SJSA1 (cell line): Measurements from ENCODE around the gene ANO9. TPM values are rescaled to one million over a fixed set of nuclear protein-coding genes. Genes with fewer than 3 reads are reported as not detected.

Experiments
- DNase-seq, 2 experiments: peaks; one replicate each; pipeline ENCODE4 v3.0.0-alpha.2; 2015 to 2020; ENCODE audit warnings: low spot score in 2 of 2, low read depth in 1 of 2
- H3K27ac ChIP-seq: fragments of 250-450 bp; sonication (Bioruptor Pico); 2 replicates; pipeline ENCODE4 v1.5.1; 2020; ENCODE audit warnings: mild to moderate bottlenecking, moderate library complexity
- H3K27me3 ChIP-seq: fragments of 250-450 bp; sonication (Bioruptor Pico); replicated peaks from 2 replicates; pipeline ENCODE4 v1.5.1; 2020; ENCODE audit warnings: mild to moderate bottlenecking, moderate library complexity
- H3K36me3 ChIP-seq: fragments of 250-450 bp; sonication (Bioruptor Pico); 2 replicates; pipeline ENCODE4 v1.5.1; 2020; ENCODE audit warnings: mild to moderate bottlenecking
- H3K4me1 ChIP-seq: fragments of 250-450 bp; sonication (Bioruptor Pico); replicated peaks from 2 replicates; pipeline ENCODE4 v1.6.1; 2021; ENCODE audit warnings: mild to moderate bottlenecking
- H3K4me3 ChIP-seq: fragments of 250-450 bp; sonication (Bioruptor Pico); 2 replicates; pipeline ENCODE4 v1.5.1; 2020; ENCODE audit warnings: mild to moderate bottlenecking
- H3K9me3 ChIP-seq: fragments of 250-450 bp; sonication (Bioruptor Pico); replicated peaks from 2 replicates; pipeline ENCODE4 v1.5.1; 2020; ENCODE audit warnings: mild to moderate bottlenecking
- total RNA-seq: library from RNA; depleted of rRNA; stranded (reverse); fragments of >200 nt; shearing (Covaris generic); gene quantifications from 2 replicates; pipeline ENCODE4 v1.2.3, GENCODE V29; 2014

ANO9 gene
- total RNA-seq, 1 experiment from 2014 or later, result not detected

DNA sequence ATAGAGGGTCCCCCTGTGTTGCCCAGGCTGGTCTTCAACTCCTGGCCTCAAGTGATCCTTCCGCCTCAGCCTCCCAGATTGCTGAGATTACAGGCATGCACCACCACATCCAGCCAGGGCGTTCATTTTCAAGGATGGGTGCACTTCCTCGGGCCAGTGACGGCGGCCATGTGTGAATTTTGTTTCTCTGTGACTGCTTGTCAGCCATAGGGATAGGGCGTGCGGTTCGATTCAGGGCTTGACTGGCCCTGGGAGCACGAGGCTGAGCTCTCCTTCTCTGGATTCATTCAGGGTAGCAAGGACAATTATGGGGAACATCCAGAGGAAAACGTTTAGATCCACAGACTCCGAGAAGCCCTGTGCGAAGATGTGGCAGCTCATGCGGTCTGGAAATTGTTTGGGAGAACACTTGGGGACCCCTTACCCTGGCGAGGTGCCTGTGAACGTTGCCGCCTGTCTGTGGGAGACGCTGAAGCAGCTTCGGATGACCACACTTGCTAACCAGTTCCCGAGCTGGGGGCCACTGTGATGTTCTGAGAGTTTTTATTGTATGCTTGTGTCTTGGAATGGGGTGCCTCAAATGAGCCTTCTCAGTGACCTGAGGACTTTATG lies 11.2 kb upstream of the ANO9 start:
- Histone ChIP-seq H3K36me3 (peaks cover 5% of the 10 kb centered on the region), H3K4me3 (no peak overlapping the region), H3K4me1 (peaks cover 17% of the 10 kb centered on the region), H3K27ac (no peak overlapping the region), H3K27me3 (no peaks in the 10 kb centered on the region), H3K9me3 (no peaks in the 10 kb centered on the region)
- no peak for DNase-seq

DNA sequence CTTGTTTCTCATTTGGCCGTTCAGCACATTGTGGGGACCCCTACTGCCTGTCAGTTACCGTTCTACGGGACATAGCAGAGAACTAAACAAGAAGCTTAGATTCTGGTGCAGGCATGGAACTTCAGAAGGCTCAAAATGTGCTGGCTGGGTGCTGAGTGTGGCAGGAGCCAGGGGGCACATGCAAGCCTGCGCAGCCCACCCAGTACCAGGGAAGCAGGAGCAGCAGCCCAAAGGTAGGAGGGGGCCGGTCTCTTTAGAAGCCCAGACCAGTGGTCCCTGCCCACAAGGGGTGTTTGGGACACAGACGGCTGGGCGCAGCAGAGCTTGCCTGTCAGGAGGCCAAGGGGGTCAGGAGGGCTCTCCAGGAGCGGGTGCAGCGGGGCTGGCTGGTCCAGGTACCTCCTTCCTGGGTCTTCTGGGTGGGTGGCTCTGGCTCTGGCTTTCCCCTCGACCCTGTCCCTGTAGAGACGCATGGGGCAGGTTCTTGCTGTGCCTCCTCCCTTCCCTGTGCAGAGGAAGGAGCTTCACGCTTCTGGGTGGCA lies 10.5 kb upstream of the ANO9 start:
- peaks cover 5% of the 10 kb centered on the region for H3K36me3 ChIP-seq
- H3K27ac ChIP-seq, result no peak overlapping the region
- H3K27me3 ChIP-seq, result no peaks in the 10 kb centered on the region
- peaks cover 17% of the 10 kb centered on the region for H3K4me1 ChIP-seq
- no peak overlapping the region for H3K4me3 ChIP-seq
- H3K9me3 ChIP-seq, result no peaks in the 10 kb centered on the region
- DNase-seq, result no peak

DNA sequence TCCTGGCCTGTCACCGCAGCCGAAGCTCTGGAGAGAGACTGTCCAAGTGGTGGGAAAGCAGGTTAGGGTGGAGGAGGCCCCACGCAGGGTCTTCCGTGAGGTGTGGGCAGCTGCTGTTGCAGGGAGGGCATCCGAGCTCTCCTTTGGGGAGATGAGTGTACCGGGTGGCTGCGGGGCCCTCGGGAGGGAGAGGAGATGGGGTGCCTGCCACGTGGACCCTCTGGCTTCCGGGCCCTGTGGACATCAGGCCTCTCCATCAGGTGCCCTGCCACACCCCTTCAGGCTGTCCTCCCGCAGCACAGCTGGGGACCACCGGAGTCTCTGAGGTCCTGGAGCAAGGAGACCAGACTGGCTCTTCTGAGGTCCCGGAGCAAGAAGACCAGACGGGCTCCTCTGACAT lies 9.9 kb upstream of the ANO9 start:
- Histone ChIP-seq H3K4me1 (peaks cover 17% of the 10 kb centered on the region), H3K36me3 (peaks cover 5% of the 10 kb centered on the region), H3K27ac (no peak overlapping the region), H3K4me3 (no peak overlapping the region), H3K9me3 (no peaks in the 10 kb centered on the region), H3K27me3 (no peaks in the 10 kb centered on the region)
- DNase-seq, result no peak

DNA sequence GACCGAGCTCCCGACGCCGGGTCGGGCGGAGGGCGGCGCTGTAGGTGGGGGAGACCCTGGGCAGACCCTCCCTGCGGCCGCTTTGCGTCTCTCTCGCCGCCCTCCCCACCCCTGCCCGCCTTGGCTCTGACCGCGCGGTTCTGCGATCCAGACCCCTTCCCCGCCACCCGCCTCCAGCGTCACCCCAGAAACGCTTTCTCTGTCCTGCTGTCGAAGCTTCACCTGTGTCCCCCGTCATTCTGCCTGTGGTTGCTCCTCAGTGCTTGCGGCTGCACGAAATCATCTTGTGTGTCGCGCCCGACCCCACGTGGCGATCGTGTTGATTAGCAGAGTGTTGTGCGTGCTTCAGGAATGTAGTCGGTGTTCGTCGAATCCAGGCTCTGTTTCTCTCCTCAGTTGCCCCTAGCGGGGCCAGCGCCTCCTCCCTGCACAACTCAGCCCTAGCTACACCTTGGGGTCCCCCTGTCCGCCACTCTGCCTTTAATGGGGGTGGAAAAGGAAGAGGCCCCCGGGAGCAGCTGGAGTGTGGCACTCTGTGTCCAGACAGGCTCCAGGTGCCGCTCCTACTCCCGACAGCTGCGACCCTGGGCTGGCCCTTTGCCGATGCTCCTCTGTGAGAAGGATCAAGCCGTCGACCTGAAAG lies 9.1 kb upstream of the ANO9 start:
- no peaks in the 10 kb centered on the region for H3K9me3 ChIP-seq
- H3K4me3 ChIP-seq, result peak overlapping the region; percentile 97
- DNase-seq, result peak; percentile 16 to 49
- H3K4me1 ChIP-seq, result peaks cover 17% of the 10 kb centered on the region
- no peaks in the 10 kb centered on the region for H3K27me3 ChIP-seq
- no peak overlapping the region for H3K27ac ChIP-seq
- H3K36me3 ChIP-seq, result peaks cover 5% of the 10 kb centered on the region

DNA sequence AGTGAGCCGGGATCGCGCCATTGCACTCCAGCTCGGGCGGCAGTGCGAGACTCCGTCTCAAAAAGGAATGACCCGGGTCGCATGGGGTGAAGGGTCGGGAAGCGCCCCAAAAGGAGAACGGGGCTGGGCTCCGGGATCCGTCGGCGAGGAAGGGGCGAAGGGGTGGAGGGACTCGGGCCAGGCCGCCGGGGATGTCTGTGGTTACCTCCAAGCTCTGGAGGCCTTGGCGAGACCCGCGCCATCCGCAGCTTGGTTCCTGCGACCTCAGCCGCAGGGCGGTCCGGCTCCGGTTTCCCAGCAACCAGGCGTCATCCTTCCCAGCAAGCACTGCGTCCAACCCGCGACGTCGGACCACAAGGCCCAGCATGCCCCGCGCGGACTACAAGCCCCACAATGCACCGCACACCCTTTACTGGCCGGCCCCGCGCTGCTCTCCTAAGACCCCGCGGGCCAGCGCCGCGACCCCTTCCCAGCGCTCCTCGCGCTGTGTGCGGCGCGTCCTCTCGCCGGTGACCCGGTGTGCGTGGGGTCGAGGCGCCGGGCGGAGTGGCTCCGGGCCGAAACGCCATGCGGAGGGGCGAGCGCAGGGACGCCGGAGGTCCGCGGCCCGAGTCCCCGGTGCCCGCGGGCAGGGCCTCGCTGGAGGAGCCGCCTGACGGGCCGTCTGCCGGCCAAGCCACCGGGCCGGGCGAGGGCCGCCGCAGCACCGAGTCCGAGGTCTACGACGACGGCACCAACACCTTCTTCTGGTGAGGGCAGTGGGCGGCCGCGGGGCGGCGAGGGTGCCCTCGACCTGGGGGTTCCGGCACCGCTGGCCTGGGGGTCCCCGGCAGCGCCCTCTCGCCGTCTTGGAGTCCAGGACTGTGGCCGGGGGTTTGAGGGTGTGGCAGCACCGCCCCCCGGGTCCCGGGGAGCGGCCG lies 8.3 kb upstream of the ANO9 start, which contains the start of gene PTDSS2:
TSS of gene PTDSS2 (plus strand) at position 391 of the 920 bp plus-strand sequence. CDS start at position 568, 177 bp downstream.
- Histone ChIP-seq H3K4me1 (peaks cover 17% of the 10 kb centered on the region), H3K4me3 (peak within 1 kb of the TSS; percentile 97), H3K9me3 (no peaks in the 10 kb centered on the region), H3K27me3 (no peaks in the 10 kb centered on the region), H3K36me3 (peaks cover 5% of the 10 kb centered on the region), H3K27ac (no peak within 1 kb of the TSS)
- DNase-seq, result peak; percentile 72 to 87

DNA sequence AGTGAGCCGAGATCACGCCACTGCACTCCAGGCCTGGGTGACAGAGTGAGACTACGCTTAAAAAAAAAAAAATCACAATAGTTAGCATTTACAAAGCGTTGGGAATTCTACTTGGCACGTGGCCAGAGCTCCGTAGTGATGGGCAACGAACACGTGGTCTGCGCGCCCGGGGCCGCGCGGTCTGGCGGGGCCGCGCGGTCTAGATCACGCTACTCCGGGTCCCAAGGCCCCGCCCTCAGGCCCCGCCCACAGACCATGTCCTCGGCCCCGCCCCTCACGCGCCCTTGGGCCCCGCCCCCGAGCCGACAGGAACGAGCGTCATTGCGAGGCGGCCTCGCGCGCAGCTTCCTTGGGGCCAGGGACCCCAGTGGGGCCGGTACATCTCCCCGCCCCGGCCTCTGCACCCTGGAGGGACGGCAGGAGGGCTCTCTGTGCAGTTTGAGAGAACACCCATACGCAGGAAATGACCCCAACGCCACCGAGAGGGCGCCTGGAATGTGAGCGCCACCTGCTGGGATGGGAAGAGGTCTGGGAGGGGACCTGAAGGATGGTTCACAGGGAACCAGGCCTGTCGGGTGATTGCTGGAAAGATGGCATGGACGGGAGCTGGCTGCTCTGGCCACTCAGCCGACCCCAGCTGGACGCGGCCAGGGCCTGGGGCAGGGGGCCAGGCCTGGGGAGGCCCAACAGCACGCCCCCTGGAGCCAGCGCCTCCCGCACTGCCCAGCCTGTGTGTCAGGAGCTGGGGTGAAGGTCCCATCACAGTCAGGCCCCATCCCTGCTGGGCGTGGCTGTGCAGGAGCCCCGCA lies 6.3 kb upstream of the ANO9 start:
- H3K4me3 ChIP-seq, result peak overlapping the region; percentile 48
- peaks cover 5% of the 10 kb centered on the region for H3K36me3 ChIP-seq
- H3K27me3 ChIP-seq, result no peaks in the 10 kb centered on the region
- peaks cover 17% of the 10 kb centered on the region for H3K4me1 ChIP-seq
- peak overlapping the region; percentile 50; the same call in 1 of the 2 replicates for H3K27ac ChIP-seq
- peak; percentile 80 to 84 for DNase-seq
- H3K9me3 ChIP-seq, result no peaks in the 10 kb centered on the region

DNA sequence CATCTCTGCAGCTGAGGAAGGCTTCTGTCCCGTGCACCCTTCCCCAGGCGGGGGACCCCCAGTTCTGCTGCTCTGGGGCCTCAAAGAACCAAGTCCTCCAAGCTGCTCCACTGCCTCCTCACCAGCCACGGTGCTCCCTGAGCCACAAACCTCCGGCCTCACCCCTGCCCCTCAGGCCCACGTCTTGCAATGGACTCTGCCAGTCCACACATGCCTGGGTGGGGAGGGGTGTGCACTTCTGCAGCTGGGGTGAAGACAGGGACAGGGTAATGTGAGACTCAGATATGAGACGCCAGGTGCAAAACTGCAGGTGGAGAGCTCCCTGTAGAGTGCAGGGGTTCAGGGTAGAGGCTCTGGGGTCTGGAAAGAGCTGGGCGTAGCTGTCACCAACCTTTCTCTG lies 5.1 kb upstream of the ANO9 start:
- Histone ChIP-seq H3K4me3 (no peak overlapping the region), H3K4me1 (peaks cover 17% of the 10 kb centered on the region), H3K27me3 (no peaks in the 10 kb centered on the region), H3K9me3 (no peaks in the 10 kb centered on the region), H3K27ac (no peak overlapping the region), H3K36me3 (peaks cover 5% of the 10 kb centered on the region)
- no peak for DNase-seq

DNA sequence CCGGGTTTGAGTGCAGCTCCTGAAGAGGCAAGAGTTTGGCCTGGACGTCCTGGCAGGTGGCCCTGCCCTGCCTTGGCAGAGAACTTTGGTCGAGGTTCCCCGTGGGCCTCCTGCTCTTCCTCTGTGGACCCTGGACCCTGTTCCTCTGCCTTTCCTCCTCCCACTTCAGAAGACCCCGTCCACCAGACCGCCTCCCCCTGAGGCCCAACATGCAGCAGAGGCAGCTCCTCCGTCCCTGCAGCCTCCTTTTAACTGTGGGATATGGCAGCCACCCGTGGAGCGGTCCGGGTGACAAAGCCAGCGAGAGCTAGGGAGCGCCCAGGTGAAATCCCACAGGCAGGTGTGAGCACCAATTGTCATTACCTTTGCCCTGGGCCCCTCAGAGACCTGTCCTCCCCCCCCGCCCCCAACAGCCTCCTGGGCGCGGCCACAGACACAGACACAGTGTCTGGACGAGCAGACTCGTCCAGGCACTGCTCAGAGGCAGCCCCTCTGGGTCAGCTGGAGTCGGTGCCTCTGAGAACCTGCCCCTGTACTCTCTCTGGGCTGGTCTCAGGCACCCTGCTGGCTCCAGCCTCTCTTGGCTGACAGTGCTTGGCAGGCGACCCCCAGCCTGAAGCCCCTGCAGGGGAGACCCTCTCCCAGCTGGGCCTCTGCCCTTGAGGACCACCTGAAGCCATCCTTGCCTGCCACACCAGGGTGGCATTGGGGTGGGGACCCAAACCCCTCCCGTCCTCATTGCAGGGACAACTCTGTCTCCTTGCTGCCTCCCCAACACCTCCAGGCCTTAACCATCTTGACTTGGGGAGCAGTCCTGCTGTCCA lies 4.2 kb upstream of the ANO9 start:
- Histone ChIP-seq H3K4me1 (peaks cover 12% of the 10 kb centered on the region), H3K36me3 (peaks cover 5% of the 10 kb centered on the region), H3K4me3 (no peak overlapping the region), H3K27ac (no peak overlapping the region), H3K9me3 (no peaks in the 10 kb centered on the region), H3K27me3 (no peaks in the 10 kb centered on the region)
- no peak for DNase-seq

DNA sequence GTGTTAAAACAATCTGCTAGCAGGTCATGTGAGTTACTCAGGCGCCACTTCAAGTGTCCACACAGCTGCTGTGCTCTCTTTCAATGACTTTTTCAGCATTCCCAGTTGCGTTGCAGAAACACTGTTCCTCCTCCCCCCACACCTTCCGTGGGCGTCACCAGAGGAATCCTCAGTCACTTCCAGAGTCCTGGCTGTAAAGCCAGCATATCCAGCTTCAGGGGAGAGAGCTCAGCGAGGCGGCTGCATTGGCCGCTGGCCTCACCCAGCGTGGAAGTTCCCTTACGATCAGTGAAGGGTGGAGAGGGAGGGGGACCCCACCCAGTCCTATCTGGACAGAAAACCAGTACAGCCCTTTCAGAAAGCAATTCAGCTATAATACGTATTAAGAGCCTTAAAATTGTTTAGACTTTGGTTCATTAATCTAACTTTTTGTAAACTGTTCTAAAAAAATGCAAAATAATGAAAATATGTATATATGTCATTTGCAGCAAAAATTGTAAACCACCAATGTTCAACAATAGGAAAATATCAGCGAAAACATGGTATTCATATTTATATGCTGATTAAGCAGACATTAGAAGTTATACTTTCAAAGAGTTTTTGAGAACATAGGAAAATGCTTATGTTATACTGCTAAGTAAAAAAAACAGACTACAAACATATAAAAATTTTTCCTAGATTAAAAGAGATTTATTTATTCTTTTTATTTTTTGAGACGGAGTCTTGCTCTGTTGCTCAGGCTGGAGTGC lies 2.8 kb upstream of the ANO9 start:
- H3K4me3 ChIP-seq, result no peak overlapping the region
- no peak overlapping the region for H3K27ac ChIP-seq
- no peaks in the 10 kb centered on the region for H3K27me3 ChIP-seq
- peaks cover 6% of the 10 kb centered on the region for H3K4me1 ChIP-seq
- H3K9me3 ChIP-seq, result no peaks in the 10 kb centered on the region
- DNase-seq, result no peak
- no peaks in the 10 kb centered on the region for H3K36me3 ChIP-seq

DNA sequence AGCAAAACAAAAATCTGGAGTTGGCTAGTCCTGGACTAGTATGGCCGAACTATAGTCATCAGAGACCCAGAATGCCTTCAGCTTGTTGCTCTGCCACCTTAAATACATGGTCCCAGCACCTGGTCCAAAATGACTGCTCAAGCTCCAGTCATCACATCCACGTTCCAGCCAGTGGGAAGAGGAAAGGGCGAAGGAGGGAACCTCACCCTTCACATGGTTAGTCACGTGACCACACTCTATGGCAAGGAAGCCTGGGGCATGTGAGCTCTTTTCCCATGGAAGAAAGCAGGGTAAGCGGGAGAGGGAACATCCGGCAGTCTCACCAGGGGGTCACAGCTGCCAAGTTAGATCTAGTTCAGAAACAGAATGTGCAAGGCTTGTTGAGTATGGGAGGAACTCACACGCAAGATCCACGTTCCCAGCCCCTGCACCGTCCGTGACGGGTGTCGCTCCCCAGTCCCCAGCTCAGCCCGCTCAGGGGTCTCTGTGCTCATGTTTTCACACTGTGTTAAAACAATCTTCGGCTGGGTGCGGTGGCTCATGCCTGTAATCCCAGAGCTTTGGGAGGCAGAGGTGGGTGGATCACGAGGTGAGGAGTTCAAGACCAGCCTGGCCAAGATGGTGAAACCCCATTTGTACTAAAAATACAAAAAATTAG lies 1.9 kb upstream of the ANO9 start:
- H3K27ac ChIP-seq, result no peak overlapping the region
- H3K4me3 ChIP-seq, result no peak overlapping the region
- no peaks in the 10 kb centered on the region for H3K9me3 ChIP-seq
- H3K36me3 ChIP-seq, result no peaks in the 10 kb centered on the region
- no peaks in the 10 kb centered on the region for H3K27me3 ChIP-seq
- H3K4me1 ChIP-seq, result peaks cover 4% of the 10 kb centered on the region
- no peak for DNase-seq

DNA sequence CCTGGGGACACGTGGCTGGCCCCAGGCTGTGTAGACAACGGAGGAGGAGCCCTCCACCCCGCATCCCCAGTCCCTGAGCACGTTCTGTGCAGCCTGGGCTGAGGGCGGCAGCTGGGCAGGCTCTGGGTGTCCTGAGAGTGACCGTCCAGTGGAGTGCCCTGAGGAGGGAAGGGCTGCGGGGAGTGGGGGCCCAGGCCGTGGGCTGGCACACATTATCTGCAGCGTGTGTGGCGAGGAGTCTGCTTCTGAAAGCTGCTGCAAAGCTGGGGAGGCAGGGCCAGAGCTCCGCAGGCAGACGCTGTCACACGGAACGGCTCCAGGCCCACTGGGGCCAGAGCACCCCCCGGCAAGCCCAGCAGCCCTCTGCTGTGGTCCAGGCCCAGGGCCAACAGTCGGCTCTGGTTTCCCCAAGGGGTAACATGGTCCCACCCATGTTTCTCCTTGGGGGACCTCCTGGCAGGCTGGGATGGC lies 835 bp upstream of the ANO9 start:
- no peak overlapping the region for H3K4me3 ChIP-seq

More for the DNA sequence above, 835 bp upstream of the ANO9 start:
- DNase-seq, result no peak
- Histone ChIP-seq H3K36me3 (no peaks in the 10 kb centered on the region), H3K27me3 (no peaks in the 10 kb centered on the region), H3K4me1 (no peaks in the 10 kb centered on the region), H3K9me3 (no peaks in the 10 kb centered on the region), H3K27ac (no peak overlapping the region)
